GM21825 (cell line): Measurements from ENCODE around the gene GTPBP6.
A peak's percentile ranks its signal among the peaks of the same experiment; 100 is the strongest.
"Not testable (repeated sequence)": the region's sequence is repeated elsewhere in the genome, so short reads cannot be mapped to it uniquely, and the experiment has no call there.

Source experiments
- ATAC-seq: cut with Tn5 transposase; IDR thresholded peaks from one replicate; pipeline ENCODE4 v1.9.1; 2021; ENCODE audit warnings: mild to moderate bottlenecking, moderate library complexity; ENCODE audit not compliant: unreplicated experiment

The GTPBP6 gene

DNA sequence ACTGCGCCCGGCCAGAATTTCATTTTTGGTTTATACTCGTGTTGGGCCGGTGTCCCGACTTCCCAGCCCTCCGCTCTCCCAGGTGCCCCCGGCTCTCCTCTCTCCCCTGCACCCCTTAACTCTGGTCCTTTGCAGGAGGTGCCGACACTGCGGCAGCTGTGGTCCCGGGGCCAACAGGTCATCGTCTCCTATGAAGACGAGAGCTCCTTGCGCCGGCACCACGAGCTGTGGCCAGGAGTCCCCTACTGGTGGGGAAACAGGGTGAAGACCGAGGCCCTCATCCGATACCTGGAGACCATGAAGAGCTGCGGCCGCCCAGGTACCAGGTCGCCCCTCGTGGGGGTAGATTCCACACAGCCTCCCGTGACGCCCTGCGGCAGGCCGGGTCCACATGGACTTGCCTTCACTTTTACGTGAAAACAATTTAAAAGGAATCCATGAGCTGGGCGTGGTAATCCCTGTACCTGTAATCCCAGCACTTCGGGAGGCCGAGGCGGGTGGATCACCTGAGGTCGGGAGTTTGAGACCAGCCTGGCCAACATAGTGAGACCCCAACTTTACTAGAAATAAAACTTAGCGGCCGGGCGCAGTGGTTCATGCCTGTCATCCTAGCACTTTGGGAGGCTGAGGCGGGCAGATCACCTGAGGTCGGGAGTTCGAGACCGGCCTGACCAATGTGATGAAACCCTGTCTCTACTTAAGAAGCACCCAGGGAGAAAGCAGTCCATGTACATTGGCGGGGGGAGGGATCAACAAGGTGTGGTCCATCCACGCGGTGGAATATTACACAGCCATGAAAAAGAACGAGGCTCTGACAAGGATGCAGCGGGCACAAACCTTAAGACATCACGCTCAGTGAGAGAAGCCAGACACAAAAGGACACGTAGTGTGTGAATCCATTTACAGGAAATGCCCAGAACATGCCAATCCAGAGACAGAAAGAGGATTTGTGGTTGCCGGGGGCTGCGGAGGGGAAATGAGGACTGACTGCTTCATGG lies 25.4 kb downstream of the GTPBP6 start:
- no peak for ATAC-seq

DNA sequence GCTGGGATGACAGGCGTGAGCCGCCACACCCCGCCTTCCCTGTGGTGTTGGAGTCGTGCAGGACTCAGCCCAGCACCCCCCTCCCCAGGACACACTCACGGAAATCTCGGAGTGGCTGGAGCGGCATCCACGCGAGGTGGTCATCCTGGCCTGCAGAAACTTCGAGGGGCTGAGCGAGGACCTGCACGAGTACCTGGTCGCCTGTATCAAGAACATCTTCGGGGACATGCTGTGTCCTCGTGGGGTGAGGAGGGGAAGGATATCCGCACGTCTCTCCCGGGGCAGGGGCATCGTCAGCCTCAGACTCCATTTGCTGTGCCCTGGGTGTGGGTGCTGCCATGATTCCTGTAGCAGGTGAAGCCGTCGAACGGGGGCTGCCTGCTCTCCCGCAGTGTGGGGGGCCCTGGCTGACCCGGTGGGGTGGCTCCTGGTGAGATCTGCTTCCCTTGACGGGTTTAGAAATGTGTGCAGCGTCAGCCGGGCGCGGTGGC lies 27.1 kb downstream of the GTPBP6 start:
- no peak for ATAC-seq

DNA sequence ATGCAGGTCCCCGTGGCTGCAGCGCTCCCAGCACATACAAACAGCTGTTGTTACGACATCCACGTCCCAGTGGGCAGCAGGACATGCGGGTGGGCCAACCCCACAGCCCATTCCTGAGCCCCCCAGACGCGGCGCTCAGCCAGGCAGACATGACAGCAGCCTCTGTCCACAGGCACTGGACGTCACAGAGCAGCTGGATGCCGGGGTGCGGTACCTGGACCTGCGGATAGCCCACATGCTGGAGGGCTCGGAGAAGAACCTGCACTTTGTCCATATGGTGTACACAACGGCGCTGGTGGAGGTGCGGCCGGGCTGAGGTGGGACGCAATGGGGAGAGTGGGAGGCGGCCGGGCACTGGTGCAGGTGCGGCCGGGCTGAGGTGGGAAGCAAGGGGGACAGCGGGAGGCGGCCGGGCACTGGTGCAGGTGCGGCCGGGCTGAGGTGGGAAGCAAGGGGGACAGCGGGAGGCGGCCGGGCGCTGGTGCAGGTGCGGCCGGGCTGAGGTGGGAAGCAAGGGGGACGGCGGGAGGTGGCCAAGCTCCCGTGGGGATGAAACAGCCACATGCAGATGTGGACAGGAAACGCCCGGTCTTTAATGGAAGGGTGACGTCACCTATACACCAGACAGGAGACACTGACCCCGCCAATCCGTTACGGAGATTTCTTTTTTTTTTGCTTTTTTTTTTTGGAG lies 28.0 kb downstream of the GTPBP6 start:
- no peak for ATAC-seq

DNA sequence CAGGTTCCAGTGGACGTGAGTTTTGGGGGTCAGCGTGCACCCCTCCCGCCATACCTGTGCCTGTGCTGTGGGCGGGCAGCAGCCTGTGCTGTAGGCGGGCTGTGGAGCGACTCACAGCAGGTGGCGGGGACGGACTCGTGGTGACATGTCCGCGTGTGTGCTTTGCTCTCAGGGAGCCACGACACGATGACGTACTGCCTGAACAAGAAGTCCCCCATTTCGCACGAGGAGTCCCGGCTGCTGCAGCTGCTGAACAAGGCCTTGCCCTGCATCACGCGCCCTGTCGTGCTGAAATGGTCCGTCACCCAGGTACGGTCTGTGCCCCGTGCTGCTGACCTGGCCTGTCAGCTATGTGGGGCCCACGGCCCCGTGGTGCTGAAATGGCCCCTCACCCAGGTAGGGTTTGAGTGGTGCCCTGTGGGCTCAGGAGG lies 30.0 kb downstream of the GTPBP6 start:
- no peak for ATAC-seq

DNA sequence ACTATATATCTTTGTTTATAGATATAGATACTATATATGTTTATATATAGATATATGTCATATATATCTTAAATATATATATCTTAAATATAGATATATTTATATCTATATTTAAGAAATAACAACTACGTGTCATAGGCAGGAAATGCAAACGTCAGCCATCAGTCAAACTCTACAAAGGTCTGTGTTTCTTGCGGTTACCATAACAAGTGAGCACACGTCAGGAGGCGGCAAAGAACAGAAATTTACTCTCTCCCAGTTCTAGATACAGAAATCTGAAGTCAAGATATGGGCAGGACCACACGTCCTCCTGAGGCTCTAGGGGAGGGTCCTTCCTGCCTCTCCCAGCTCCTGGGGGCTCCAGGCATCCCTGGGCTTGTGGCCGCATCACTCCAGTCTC lies 30.9 kb downstream of the GTPBP6 start:
- ATAC-seq: no peak

DNA sequence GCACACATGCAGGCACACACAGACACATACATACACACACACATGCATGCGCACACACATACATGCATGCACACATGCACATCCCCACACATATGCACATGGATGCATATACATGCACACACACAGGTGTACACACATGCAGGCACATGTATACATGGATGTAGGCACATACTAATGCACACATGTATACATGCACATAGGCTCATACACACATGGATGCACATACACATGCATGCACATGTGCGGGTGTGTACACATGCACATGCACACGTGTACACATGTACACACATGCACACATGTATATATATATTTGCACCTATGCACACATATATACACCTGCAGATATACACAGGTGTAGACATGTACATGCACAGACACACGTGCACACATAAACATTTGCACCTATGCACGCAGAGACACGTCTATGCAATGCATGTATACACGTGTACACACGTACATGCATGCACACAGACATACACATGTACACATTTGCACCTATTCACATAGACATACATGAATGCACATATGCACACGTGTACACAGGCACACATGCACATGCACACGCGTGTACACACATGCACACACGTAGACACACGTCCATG lies 33.4 kb downstream of the GTPBP6 start:
- ATAC-seq: no peak

DNA sequence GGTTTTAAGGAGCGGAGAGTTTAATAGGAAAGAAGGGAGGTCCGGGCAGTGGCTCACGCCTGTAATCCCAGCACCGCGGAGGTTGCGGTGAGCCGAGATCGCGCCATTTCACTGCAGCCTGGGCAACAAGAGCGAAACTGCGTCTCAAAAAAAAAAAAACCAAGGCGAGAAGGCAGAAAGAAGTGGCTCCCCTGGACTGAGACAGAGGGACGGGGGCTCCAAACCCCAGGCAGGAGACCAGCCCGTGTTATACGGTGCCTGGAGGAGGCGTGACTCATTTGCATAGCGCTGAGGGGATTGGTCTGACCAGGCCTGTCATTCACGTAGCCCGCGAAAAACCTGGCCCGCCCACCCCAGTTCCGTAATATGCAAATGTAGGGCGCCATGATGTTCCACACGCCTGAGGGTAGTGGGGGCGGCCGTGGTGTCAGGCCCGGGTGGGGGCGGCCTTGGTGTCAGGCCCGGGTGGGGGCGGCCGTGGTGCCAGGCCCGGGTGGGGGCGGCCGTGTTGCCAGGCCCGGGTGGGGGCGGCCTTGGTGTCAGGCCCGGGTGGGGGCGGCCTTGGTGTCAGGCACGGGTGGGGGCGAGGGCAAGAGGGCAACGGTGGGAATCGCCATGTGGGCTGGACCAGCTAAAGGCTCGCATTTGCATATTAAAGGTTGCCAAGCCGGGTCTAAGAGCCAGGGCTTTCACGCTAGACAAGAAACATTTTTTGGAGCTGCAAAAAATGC lies 35.3 kb downstream of the GTPBP6 start:
- peak; percentile 99 for ATAC-seq

DNA sequence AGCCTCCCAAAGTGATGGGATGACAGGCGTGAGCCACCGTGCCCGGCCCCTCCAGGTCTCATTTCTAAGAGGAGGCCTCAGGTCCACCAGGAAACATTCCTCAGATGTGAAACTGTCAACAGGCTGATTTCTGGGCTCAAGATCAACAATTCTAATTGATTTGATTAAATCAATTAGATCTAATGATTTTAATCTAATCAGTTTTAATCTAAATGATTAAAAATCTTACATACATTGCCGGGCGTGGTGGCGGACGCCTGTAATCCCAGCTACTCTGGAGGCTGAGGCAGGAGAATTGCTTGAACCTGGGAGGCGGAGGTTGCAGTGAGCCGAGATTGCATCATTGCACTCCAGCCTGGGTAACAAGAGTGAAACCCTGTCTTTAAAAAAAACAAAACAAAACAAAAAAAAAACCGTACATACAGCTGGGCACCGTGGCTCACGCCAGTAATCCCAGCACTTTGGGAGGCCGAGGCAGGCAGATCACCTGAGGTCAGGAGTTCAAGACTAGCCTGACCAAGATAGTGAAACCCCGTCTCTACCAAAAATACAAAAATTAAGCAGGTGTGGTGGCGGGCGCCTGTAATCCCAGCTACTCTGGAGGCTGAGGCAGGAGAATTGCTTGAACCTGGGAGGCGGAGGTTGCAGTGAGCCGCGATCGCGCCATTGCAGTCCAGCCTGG lies 36.5 kb downstream of the GTPBP6 start:
- not testable (repeated sequence) for ATAC-seq

DNA sequence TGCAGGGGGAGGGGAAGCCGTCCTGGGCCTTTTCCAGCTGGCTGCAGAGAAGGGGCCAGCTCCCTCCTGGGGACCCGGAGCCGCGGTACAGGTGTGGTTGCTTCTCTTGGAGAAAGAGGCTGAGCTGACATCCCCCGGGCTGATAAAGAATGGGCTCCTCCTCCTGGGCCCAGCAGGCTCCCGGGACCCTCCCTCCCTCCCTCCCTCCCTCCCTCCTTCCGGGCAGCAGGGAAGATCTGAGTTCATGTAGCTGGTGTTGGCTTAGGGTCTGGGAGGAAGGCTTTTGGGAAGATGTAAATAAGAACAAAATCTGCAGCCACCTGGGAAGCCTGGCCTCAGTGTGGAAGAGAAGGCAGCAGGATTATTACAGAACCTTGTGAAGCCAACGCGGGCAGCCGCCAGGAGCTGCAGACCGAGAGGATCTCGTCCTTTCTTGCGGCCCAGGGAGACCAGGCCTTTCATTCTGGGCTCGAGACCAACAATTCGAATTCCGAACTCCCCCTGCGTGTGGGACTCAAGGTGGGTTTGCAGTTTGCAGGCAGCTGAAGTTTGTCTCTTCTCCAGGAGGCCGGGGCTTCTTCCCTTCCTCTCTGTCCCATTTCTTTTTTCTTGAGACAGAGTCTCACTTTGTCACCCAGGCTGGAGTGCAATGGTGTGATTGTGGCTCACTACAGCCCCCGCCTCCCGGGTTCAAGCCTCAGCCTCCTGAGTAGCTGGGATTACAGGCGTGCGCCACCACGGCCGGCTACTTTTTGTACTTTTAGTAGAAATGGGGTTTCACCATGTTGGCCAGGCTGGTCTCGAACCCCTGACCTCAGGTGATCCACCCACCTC lies 37.2 kb downstream of the GTPBP6 start, which contains the start of gene PLCXD1:
TSS of gene PLCXD1 (plus strand) at position 216 of the 834 bp plus-strand sequence. CDS start 2,807 bp downstream, outside the sequence.
- ATAC-seq: no peak

DNA sequence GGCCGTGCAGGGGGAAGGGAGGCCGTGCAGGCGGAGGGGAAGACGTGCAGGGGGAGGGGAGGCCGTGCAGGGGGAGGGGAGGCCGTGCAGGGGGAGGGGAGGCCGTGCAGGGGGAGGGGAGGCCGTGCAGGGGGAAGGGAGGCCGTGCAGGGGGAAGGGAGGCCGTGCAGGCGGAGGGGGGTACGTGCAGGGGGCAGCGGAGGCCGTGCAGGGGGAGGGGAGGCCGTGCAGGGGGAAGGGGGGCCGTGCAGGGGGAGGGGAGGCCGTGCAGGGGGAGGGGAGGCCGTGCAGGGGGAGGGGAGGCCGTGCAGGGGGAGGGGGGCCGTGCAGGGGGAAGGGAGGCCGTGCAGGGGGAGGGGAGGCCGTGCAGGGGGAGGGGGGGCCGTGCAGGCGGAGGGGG lies 37.9 kb downstream of the GTPBP6 start:
- not testable (repeated sequence) for ATAC-seq

DNA sequence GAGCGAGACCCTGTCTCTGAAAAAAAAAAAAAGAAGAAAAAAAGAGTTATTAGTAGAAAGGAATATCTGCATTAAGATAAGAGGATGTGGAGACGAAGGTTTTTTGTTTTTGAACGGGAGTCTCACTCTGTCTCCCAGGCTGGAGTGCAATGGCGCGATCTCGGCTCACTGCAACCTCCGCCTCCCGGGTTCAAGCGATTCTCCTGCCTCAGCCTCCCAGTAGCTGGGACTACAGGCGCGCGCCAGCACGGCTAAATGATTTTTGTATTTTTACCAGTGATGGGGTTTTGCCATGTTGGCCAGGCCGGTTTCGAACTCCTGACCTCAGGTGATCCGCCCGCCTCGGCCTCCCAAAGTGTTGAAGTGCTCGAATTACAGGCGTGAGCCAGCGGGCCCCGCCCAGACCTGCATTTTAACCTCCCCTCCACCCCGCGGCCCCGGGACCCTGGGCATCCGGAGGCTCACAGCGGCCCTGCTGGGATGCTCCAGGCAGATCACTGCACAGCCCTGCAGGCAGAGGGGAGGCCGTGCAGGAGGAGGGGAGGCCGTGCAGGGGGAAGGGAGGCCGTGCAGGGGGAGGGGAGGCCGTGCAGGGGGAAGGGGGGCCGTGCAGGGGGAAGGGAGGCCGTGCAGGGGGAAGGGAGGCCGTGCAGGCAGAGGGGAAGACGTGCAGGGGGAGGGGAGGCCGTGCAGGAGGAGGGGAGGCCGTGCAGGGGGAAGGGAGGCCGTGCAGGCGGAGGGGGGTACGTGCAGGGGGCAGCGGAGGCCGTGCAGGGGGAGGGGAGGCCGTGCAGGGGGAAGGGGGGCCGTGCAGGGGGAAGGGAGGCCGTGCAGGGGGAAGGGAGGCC lies 38.6 kb downstream of the GTPBP6 start:
- ATAC-seq: not testable (repeated sequence)

DNA sequence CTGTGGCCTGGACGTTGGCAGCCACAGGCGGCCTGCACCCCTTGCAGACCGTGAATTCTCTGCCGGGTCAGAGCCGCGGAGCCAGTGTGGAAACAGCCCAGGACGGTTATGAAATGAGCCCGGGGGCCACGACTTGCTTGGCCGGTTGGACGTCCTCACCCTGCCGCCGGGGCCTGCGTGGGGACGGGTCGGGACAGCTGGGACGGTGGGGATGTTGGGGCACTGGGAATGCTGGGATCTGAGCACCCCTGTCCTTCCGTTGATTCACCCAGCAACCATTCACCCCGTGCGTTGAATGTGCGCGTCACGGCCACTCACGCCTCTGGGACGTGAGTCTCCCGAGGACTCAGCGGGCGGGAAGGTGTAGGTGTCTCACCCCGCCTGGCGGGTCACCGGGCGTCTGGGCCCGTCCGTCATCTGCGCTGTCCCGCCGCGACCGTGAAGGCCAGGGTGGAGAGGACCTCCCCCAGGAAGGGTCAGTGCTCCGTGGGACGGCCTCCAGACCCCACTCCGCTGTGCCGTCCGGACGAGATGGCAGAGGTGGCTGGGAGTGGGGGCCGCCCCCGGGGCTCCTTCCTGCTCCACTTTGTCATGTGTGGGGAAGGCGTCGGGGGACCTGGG lies 41.9 kb downstream of the GTPBP6 start:
- peak; percentile 38 for ATAC-seq

DNA sequence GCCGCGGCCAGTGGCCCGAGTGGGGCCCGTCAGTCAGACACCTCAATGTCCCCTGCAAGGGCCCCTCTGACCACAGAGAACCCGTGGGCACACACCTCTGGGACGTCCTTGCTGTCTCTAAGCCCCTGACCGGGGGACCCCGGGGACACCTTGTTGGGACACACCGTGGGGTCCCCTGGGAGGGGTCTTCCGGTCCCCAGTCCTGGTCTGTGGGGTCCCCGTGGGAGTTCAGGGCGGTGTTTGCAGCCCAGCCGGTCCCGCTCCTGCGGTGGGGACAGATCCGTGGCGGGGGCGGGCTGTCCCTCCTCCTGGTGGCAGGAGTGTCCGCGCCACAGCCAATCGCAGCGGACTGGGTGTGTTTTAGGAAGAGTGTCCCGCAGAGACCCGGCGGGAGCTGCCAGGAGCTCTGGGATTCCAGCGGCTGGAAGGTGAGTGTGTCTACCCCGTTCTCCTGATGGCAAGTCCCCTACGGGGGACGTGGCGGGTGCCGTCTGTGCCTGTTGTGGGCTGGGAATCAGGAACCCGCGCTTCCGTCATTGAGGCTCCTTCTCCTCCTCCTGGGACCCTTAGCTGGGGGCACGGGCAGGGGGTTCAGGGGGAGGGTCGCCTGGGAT lies 42.5 kb downstream of the GTPBP6 start:
- peak; percentile 81 for ATAC-seq

DNA sequence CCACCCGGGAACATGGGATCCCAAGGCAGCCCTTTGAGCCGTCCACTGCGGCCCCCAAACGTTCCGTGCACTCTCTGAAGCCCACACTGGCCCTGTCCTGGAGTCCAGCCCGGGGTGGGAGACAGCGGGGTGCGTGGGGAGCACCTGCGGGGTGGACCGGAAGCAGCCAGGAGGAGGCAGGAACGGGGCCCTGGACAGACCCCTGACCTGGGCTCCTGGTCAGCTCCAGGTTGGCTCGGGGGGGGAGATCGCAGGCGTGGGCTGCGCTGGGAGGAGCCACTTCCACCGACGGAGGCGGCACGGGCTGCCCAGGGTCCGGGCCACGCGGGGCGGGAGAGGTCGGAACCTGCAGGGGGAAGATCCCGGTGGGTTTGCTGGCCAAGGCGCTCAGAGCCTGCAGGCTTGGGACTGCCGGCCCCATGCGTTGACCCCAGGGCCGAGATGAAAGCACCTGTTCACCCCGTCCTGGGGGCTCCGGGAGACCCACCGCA lies 43.1 kb downstream of the GTPBP6 start:
- ATAC-seq: no peak

DNA sequence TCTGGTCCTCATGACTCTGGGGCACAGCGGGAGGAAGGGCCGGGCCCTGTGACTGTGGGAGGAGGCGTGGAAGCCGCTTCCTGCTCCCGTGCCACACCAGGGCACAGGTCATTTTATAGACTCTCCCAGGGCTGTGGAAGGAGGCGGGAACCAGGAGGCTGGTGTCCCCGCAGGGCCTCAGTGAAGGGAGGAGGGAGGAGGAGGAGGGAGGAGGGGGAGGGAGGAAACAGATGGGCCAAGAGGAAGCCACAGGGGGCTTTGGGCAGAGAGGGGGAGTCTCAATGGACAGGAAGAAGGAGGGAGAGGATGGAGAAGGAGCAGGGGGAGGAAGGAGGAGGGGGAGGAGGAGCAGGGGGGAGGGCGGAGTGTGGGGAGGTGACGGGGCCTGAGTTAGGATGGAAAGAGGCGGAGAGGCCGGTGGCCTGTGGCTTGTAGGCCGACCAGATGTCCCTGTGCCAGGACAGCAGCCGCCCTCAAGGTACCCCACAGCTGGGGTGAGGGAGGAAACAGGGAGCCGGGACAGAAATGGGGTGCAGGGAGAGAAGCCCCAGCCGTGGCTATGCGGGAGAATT lies 43.6 kb downstream of the GTPBP6 start:
- no peak for ATAC-seq

DNA sequence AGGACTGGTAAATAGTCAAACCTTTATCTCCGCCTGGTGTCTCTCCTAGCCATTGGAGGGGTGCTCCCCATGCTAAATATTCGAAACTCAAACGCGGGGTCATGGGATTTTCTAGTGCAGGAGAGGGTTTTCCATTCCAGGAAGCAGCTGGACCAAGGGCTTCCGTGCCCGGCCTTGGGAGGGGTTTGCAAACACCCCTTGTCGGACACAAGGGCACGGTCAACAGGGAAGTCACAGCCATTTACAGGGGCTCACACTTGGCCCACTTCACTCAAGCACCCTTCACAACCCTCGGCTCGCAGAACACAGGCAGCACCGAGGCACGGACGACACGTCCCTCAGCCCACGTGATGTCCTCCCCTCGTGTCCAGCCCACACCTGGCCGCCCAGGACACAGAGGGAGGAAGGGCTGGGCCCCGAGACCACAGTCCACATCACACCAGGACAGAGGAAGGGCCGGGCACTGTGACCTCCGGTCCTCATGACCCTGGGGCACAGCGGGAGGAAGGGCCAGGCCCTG lies 47.7 kb downstream of the GTPBP6 start:
- no peak for ATAC-seq
